GM18502 (cell line): ENCODE data around the gene TGFB1.
"Not testable (repeated sequence)": the region's sequence is repeated elsewhere in the genome, so short reads cannot be mapped to it uniquely, and the experiment has no call there.

Source experiments
- ATAC-seq: cut with Tn5 transposase; IDR thresholded peaks from one replicate; pipeline ENCODE4 v1.9.1; 2021; ENCODE audit warnings: mild to moderate bottlenecking; ENCODE audit not compliant: unreplicated experiment, poor library complexity

The TGFB1 gene

GRCh38 chr19:41353466-41354342 lies at the start of gene TGFB1:
Gene TGFB1 (minus strand): TSS chr19:41353922. CDS start chr19:41353044, 878 bp downstream.
- peak; percentile 47 for ATAC-seq

GRCh38 chr19:41402010-41402409 lies 48.3 kb upstream of the TGFB1 start:
- ATAC-seq, result no peak

- no peak for ATAC-seq
Measured at GRCh38 chr19:41401483-41401882, 47.8 kb upstream of the TGFB1 start.

- no peak for ATAC-seq
Measured at GRCh38 chr19:41399525-41399924, 45.8 kb upstream of the TGFB1 start.

- ATAC-seq, result no peak
Measured at GRCh38 chr19:41399091-41399490, 45.4 kb upstream of the TGFB1 start.

GRCh38 chr19:41398598-41398997 lies 44.9 kb upstream of the TGFB1 start:
- no peak for ATAC-seq

GRCh38 chr19:41398050-41398418 lies 44.3 kb upstream of the TGFB1 start:
- no peak for ATAC-seq

GRCh38 chr19:41397086-41398049 lies 43.6 kb upstream of the TGFB1 start, which contains the start of the genes BCKDHA and EXOSC5:
Gene BCKDHA (plus strand): TSS chr19:41397818. CDS start chr19:41397828, 10 bp downstream.
Gene EXOSC5 (minus strand): TSS chr19:41397359. CDS start chr19:41397328, 31 bp downstream.
- peak; percentile 90 for ATAC-seq

- no peak for ATAC-seq
Measured at GRCh38 chr19:41395355-41395754, 41.6 kb upstream of the TGFB1 start.

GRCh38 chr19:41392775-41393174 lies 39.1 kb upstream of the TGFB1 start:
- ATAC-seq, result no peak

- no peak for ATAC-seq
Measured at GRCh38 chr19:41391618-41392017, 37.9 kb upstream of the TGFB1 start.

GRCh38 chr19:41386442-41386841 lies 32.7 kb upstream of the TGFB1 start:
- no peak for ATAC-seq

GRCh38 chr19:41384351-41384750 lies 30.6 kb upstream of the TGFB1 start:
- no peak for ATAC-seq

- not testable (repeated sequence) for ATAC-seq
Measured at GRCh38 chr19:41381536-41381935, 27.8 kb upstream of the TGFB1 start.

GRCh38 chr19:41377977-41378709 lies 24.4 kb upstream of the TGFB1 start:
- ATAC-seq, result peak; percentile 66

- no peak for ATAC-seq
Measured at GRCh38 chr19:41376998-41377365, 23.3 kb upstream of the TGFB1 start.

- no peak for ATAC-seq
Measured at GRCh38 chr19:41376241-41376997, 22.7 kb upstream of the TGFB1 start, which contains the start of gene TMEM91. Gene TMEM91 (plus strand): TSS chr19:41376533. CDS start chr19:41378310, 1,777 bp downstream.

- no peak for ATAC-seq
Measured at GRCh38 chr19:41373993-41374392, 20.3 kb upstream of the TGFB1 start.

GRCh38 chr19:41372501-41372900 lies 18.8 kb upstream of the TGFB1 start:
- ATAC-seq, result no peak
